Measurements from ENCODE around the gene NME4. TPM values are rescaled to one million over a fixed set of nuclear protein-coding genes. Genes with fewer than 3 reads are reported as not detected.

NME4 gene
- 63.2 and 80.6 TPM in 2 replicates for total RNA-seq

DNA sequence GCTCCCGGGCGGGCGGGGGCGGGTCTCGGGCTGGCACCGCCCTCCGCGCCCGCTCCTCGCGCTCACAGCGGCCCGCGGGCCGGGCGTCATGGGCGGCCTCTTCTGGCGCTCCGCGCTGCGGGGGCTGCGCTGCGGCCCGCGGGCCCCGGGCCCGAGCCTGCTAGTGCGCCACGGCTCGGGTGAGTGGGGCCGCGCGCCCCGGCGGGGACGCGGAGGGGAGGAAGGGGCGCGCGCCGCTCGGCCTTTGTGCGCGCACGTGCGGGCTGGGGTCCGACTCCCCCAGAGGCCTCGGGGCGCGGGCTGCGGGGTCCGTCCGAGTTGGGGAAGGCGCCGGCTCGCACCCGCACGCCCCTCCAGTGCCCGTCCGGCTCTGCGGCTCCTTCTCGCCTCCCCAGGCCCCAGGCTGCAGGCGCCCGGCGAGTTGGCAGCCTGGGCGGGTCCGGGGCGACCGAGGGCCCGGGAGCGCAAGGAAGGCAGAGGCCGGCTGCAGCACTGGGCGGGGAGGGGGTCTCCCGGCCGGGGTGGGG is at the start of gene NME4:
Gene NME4, plus strand, starts transcription at position 65 of the 527 bp plus-strand sequence. Its CDS starts 24 bp downstream, at position 89.

DNA sequence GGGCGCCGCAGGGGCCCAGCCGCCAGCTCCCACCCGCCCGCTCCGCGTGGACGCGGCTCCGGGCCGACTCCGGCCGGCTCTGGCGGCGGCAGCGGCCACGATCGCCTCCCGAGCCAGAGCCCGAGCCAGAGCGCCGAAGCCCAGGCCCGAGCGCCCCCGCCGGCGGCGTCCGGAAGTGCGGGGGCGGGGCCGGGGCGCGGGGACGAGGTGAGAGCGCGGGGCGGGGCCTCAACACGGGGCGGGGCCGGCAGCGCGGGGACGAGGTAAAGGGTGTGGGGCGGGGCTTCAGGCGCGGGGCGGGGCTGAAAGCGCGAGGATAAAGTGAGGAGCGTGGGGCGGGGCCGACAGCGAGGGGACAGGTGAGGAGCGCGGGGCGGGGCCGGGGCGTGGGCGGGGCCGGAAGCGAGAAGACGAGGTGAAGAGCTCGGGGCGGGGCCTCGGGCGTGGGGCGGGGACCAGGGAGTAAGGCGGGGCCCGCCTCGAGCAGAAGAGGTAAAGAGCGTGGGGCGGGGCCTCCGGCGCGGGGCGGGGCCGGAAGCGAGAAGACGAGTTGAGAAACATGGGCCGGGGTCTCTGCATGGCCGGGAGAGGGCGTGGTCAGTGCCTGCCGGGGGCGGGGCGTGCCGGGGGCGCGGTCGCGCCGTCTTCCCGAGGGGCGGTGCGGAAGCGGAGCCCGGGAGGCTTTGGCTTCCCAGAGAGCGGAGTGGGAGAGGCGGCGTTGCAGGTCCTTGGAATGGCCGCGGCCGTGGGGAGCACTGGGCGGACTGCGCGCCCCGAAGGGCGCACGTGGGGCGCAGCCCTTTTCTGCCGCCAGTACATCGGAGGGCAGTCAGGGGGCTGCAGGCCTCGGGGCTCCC is 44.2 kb upstream of the NME4 start, which contains the start of gene AXIN1:
Gene AXIN1, minus strand, starts transcription at position 177 of the 857 bp plus-strand sequence. CDS start 5,698 bp downstream, outside the sequence.

DNA sequence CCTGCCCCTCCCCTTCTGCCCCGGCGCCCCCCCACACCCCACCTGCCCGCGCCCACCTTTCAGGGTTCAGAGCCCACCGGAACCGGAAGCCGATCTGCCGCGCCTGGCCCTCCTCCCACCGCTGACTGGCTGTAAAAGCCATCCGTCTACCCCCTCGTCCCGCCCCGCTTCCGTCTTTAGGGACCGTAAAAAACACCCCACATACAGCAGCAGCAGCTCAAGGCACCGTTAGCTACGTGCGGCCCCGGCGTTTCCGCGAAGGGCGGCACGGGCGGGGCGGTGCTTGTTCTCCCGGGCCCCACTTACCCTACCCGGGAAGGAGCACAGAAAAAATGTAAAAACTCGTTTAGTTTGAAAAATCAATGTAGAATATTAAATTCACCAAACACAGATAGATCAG is 26.6 kb upstream of the NME4 start, which contains the start of gene MRPL28:
Gene MRPL28, minus strand, starts transcription at position 96 of the 400 bp plus-strand sequence. CDS start 320 bp downstream, outside the sequence.

DNA sequence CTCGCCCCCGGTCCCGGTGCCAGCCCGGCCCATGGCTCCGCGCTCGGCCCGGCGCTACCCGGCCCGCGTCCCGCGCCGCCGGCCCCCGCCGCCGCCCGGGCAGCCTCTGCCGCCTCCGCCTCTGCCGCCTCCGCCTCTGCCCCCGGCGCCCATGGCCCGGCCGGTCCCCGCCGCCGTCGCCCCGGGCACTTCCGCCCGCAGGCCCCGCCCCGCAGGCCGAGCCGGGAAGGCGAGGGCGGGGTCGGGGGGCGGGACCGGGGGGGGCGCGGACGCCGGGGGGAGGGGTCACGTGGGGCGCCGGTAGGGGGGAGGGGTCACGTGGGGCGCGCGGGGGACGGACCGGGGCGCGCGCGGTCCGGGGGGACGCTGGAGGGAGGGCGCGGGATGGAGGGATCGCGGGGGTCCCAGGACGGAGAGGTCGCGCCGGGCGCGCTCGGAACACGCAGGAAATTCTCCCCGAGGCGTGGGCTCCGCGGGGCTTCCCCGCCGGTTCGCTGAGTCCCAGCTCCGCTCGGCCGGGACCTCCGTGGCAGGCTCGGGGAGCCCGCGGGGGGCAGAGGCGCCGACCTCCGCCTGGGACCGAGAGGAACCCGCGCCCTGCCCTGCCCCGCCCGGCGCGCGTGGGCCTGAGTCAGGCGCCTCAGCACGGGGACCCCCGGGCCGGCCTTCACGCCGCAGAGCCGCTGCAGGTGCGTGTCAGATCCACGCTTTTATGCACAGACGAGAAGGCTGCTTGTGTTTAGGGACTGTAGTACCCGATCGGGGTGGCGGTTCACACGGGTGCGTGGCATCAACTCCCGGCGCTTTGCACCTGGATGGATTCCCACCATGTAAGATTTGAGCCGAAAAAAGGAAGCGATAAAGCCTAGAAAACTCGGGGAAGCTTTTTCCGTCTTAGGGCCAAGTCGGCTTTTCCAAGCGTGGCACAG is 14.9 kb upstream of the NME4 start, which contains the start of gene PGAP6:
Gene PGAP6, minus strand, starts transcription at position 190 of the 929 bp plus-strand sequence. Its CDS starts 157 bp downstream, at position 33.

DNA sequence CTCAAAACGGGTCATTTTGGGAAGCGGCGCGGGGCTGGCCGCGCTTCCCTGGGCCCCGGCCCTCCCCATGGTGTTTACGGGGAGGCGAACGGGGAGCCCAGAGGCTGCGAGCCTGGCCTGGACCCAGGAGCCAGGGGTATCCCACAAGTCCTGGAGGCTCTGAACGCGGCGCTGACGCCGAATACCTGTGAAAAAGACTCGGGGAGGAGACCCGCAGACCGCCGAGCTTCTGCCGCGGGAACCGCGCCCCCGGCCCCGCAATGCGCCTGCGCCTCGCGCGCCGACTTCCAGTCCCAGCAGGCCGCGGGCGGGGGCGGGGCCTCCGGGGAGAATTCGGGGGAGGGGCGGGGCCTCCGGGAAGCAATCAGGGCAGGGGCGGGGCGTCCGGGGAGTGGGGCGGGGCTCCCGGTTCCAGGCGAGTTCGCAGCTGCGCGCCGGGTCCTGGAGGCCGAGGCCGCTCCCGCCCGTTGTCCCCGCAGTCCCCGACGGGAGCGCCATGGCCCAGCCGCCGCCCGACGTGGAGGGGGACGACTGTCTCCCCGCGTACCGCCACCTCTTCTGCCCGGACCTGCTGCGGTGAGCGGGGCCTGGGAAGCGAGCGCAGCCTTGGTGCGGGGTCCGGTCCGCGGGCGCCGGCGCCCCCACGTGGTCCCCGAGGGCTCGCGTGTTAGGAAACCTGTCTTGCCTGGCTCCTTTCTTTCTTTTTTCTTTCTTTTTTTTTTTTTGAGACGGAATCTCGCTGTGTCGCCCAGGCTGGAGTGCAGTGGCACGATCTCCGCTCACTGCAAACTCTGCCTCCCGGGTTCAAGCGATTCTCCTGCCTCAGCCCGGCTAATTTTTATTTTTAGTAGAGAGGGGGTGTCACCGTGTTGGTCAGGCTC is 4.7 kb downstream of the NME4 start, which contains the start of gene DECR2:
Gene DECR2, plus strand, starts transcription at position 418 of the 881 bp plus-strand sequence. Its CDS starts 79 bp downstream, at position 497.

DNA sequence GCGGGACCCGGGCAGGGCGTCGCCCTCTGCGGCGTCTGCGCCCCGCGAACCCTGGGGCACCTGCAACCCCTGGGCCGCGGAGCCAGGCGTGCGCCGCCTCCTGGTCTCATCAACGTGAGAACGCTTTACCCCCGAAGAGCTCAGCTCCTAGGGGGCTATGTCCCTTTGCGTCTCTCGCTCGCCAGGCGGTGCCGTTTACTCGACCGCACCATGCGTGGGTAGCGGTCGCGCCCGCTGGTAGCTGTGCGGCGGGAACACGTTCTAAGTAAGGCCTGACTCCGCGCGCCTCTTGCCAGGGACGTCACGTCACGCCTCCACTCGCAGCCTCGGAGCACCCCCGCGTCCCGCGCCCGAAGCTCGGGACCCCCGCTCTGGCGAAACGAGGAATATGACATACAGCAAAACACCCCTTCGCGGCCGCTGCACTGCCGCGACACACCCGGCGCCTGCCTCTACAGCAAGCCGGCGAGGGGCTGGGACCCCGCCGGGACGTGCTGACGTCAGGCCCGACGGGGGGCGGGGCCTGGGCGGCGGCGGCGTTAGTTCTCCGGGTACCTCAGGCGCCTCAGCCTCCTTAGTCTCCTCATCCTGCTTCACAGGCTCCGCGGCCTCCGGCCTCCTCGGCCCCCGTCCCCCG is 28.2 kb downstream of the NME4 start, which contains the start of gene RAB11FIP3:
Gene RAB11FIP3, plus strand, starts transcription at position 568 of the 637 bp plus-strand sequence. CDS start 358 bp downstream, outside the sequence.

Other genes starting within 250 kb of the NME4 start
- not detected in 2 replicates for gene HBZ, start 244.6 kb upstream of the NME4 start, total RNA-seq
- not detected in 2 replicates for gene HBM, start 231.2 kb upstream of the NME4 start, total RNA-seq
- not detected in 2 replicates for gene HBA2, start 224.3 kb upstream of the NME4 start, total RNA-seq
- not detected in 2 replicates for gene HBA1, start 220.5 kb upstream of the NME4 start, total RNA-seq
- not detected in 2 replicates for gene HBQ1, start 216.7 kb upstream of the NME4 start, total RNA-seq
- 43.9 and 44.2 TPM in 2 replicates for gene LUC7L, start 167.8 kb upstream of the NME4 start, total RNA-seq
- 122 and 156 TPM in 2 replicates for gene FAM234A, start 162.4 kb upstream of the NME4 start, total RNA-seq
- 1.8 and 2.4 TPM in 2 replicates for gene RGS11, start 121.3 kb upstream of the NME4 start, total RNA-seq
- gene ARHGDIG, start 116.6 kb upstream of the NME4 start, total RNA-seq: 0.28 and 1.5 TPM in 2 replicates
- 0.51 and 2.4 TPM in 2 replicates for gene PDIA2, start 114.0 kb upstream of the NME4 start, total RNA-seq
- 16.6 and 30.8 TPM in 2 replicates for gene AXIN1, start 44.5 kb upstream of the NME4 start, total RNA-seq
- 51.7 and 69.3 TPM in 2 replicates for gene MRPL28, start 26.7 kb upstream of the NME4 start, total RNA-seq
- gene PGAP6, start 15.2 kb upstream of the NME4 start, total RNA-seq: 59.7 and 107 TPM in 2 replicates
- 7.1 and 11.8 TPM in 2 replicates for gene DECR2, start 4.7 kb downstream of the NME4 start, total RNA-seq
- 18.7 and 32.6 TPM in 2 replicates for gene RAB11FIP3, start 28.4 kb downstream of the NME4 start, total RNA-seq
- gene CAPN15, start 130.5 kb downstream of the NME4 start, total RNA-seq: 26.7 and 52.6 TPM in 2 replicates
- gene PRR35, start 163.2 kb downstream of the NME4 start, total RNA-seq: not detected in 2 replicates
- 0.97 and 1.5 TPM in 2 replicates for gene NHLRC4, start 169.8 kb downstream of the NME4 start, total RNA-seq
- 25.8 and 26.2 TPM in 2 replicates for gene PIGQ, start 172.8 kb downstream of the NME4 start, total RNA-seq
- 11.3 and 15.8 TPM in 2 replicates for gene RAB40C, start 192.9 kb downstream of the NME4 start, total RNA-seq
- under 0.01 and 0.46 TPM in 2 replicates for gene WFIKKN1, start 233.8 kb downstream of the NME4 start, total RNA-seq
- 69.5 and 83.7 TPM in 2 replicates for gene METTL26, start 239.1 kb downstream of the NME4 start, total RNA-seq
- gene MCRIP2, start 244.6 kb downstream of the NME4 start, total RNA-seq: 10.3 and 22.3 TPM in 2 replicates